ENCODE measurements around the gene RBX1.
"Not testable (repeated sequence)": the region's sequence is repeated elsewhere in the genome, so short reads cannot be mapped to it uniquely, and the experiment has no call there.

RBX1 gene

GRCh38 chr22:40950962-40951794 is at the start of gene RBX1:
RBX1 (plus strand) TSS chr22:40951378; CDS start chr22:40951399, 21 bp downstream.
- peak; percentile 90 to 97 for DNase-seq (ENCODE audit: low read depth in 1 of 2, low spot score in 1 of 2)
- TF ChIP-seq JUND (IDR thresholded peaks at IDR 0.05; ENCODE audit: low read depth) = no peak
- in situ Hi-C loops (cut with HindIII; ENCODE audit: low pct_unique_long_range_greater_than_20kb, low sequenced_read_pairs) = no loop called here

- no peak for TF ChIP-seq JUND (IDR thresholded peaks at IDR 0.05; ENCODE audit: low read depth)
- no peak for DNase-seq (ENCODE audit: low read depth in 1 of 2, low spot score in 1 of 2)
- in situ Hi-C loops (cut with HindIII; ENCODE audit: low pct_unique_long_range_greater_than_20kb, low sequenced_read_pairs) = no loop called here
Observed at GRCh38 chr22:40904101-40904500, 47.1 kb upstream of the RBX1 start.

- DNase-seq (ENCODE audit: low read depth in 1 of 2, low spot score in 1 of 2) = no peak
- in situ Hi-C loops (cut with HindIII; ENCODE audit: low pct_unique_long_range_greater_than_20kb, low sequenced_read_pairs) = no loop called here
Observed at GRCh38 chr22:40908895-40909294, 42.3 kb upstream of the RBX1 start.

GRCh38 chr22:40911772-40912171 is 39.4 kb upstream of the RBX1 start:
- in situ Hi-C loops (cut with HindIII; ENCODE audit: low pct_unique_long_range_greater_than_20kb, low sequenced_read_pairs) = no loop called here
- no peak for TF ChIP-seq JUND (IDR thresholded peaks at IDR 0.05; ENCODE audit: low read depth)
- DNase-seq (ENCODE audit: low read depth in 1 of 2, low spot score in 1 of 2) = no peak

More at GRCh38 chr22:40908895-40909294, 42.3 kb upstream of the RBX1 start:
- TF ChIP-seq JUND (IDR thresholded peaks at IDR 0.05; ENCODE audit: low read depth) = no peak

- in situ Hi-C loops (cut with HindIII; ENCODE audit: low pct_unique_long_range_greater_than_20kb, low sequenced_read_pairs); DNase-seq (ENCODE audit: low read depth in 1 of 2, low spot score in 1 of 2): not testable (repeated sequence)
Observed at GRCh38 chr22:40912987-40913386, 38.2 kb upstream of the RBX1 start.

- no peak for TF ChIP-seq JUND (IDR thresholded peaks at IDR 0.05; ENCODE audit: low read depth)
- no peak for DNase-seq (ENCODE audit: low read depth in 1 of 2, low spot score in 1 of 2)
- in situ Hi-C loops (cut with HindIII; ENCODE audit: low pct_unique_long_range_greater_than_20kb, low sequenced_read_pairs) = no loop called here
Observed at GRCh38 chr22:40919446-40919845, 31.7 kb upstream of the RBX1 start.

GRCh38 chr22:40920526-40920925 is 30.7 kb upstream of the RBX1 start:
- DNase-seq (ENCODE audit: low read depth in 1 of 2, low spot score in 1 of 2) = no peak
- no peak for TF ChIP-seq JUND (IDR thresholded peaks at IDR 0.05; ENCODE audit: low read depth)
- in situ Hi-C loops (cut with HindIII; ENCODE audit: low pct_unique_long_range_greater_than_20kb, low sequenced_read_pairs) = no loop called here

- TF ChIP-seq JUND (IDR thresholded peaks at IDR 0.05; ENCODE audit: low read depth) = no peak
- in situ Hi-C loops (cut with HindIII; ENCODE audit: low pct_unique_long_range_greater_than_20kb, low sequenced_read_pairs) = no loop called here
- DNase-seq (ENCODE audit: low read depth in 1 of 2, low spot score in 1 of 2) = peak; percentile 9 to 66
Observed at GRCh38 chr22:40922484-40923303, 28.5 kb upstream of the RBX1 start.

- TF ChIP-seq JUND (IDR thresholded peaks at IDR 0.05; ENCODE audit: low read depth) = no peak
- in situ Hi-C loops (cut with HindIII; ENCODE audit: low pct_unique_long_range_greater_than_20kb, low sequenced_read_pairs) = no loop called here
- DNase-seq (ENCODE audit: low read depth in 1 of 2, low spot score in 1 of 2) = no peak
Observed at GRCh38 chr22:40928657-40929056, 22.5 kb upstream of the RBX1 start.

GRCh38 chr22:40932396-40932795 is 18.8 kb upstream of the RBX1 start:
- DNase-seq (ENCODE audit: low read depth in 1 of 2, low spot score in 1 of 2) = no peak
- no peak for TF ChIP-seq JUND (IDR thresholded peaks at IDR 0.05; ENCODE audit: low read depth)
- in situ Hi-C loops (cut with HindIII; ENCODE audit: low pct_unique_long_range_greater_than_20kb, low sequenced_read_pairs) = no loop called here

- TF ChIP-seq JUND (IDR thresholded peaks at IDR 0.05; ENCODE audit: low read depth) = no peak
- no peak for DNase-seq (ENCODE audit: low read depth in 1 of 2, low spot score in 1 of 2)
- in situ Hi-C loops (cut with HindIII; ENCODE audit: low pct_unique_long_range_greater_than_20kb, low sequenced_read_pairs) = no loop called here
Observed at GRCh38 chr22:40939202-40939601, 12.0 kb upstream of the RBX1 start.

GRCh38 chr22:40951795-40952605 is 822 bp downstream of the RBX1 start:
- no peak for DNase-seq (ENCODE audit: low read depth in 1 of 2, low spot score in 1 of 2)
- in situ Hi-C loops (cut with HindIII; ENCODE audit: low pct_unique_long_range_greater_than_20kb, low sequenced_read_pairs) = no loop called here
- TF ChIP-seq JUND (IDR thresholded peaks at IDR 0.05; ENCODE audit: low read depth) = no peak

Data from T47D (cell line).